ENCODE data around the gene AKAP9.
"Not testable (repeated sequence)": the region's sequence is repeated elsewhere in the genome, so short reads cannot be mapped to it uniquely, and the experiment has no call there.

AKAP9 gene

GRCh38 chr7:92013611-92014010 is 72.9 kb downstream of the AKAP9 start:
- DNase-seq (ENCODE audit: low spot score), result no peak

GRCh38 chr7:92020636-92021035 is 80.0 kb downstream of the AKAP9 start:
- DNase-seq (ENCODE audit: low spot score), result no peak

DNA sequence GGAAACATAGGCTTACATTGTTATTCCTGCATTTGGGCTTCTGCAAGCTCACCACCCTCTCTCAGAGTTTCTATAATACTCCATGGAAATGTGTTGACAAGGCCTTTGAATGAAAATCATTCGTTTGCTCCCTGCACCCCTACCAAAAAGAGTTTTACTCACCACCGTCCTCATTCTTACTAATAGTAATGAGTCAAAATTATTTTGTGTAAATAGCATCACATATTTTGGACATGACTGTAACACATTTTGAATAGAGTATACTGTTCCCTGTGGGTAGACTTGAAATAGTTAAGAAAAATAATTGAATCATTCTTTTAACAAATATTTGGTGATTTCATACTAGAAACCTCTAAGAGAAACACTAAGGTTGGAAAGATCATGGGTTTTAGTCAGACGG is 84.6 kb downstream of the AKAP9 start:
- no peak for DNase-seq (ENCODE audit: low spot score)

DNA sequence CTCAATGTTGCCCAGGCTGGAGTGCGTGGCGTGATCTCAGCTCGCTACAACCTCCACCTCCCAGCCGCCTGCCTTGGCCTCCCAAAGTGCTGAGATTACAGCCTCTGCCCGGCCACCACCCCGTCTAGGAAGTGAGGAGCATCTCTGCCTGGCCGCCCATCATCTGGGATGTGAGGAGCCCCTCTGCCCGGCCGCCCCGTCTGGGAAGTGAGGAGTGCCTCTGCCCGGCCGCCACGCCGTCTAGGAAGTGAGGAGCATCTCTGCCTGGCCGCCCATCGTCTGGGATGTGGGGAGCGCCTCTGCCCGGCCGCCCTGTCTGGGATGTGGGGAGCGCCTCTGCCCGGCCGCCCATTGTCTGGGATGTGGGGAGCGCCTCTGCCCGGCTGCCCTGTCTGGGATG is 86.0 kb downstream of the AKAP9 start:
- DNase-seq (ENCODE audit: low spot score), result not testable (repeated sequence)

DNA sequence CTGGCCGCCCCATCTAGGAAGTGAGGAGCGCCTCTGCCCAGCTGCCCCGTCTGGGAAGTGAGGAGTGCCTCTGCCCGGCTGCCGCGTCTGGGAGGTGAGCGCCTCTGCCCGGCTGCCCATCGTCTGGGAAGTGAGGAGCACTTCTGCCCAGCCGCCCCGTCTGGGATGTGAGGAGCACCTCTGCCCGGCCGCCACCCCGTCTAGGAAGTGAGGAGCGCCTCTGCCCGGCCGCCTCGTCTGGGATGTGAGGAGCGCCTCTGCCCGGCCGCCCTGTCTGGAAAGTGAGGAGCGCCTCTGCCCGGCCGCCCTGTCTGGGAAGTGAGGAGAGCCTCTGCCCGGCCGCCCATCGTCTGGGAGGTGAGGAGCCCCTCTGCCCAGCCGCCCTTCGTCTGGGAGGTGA is 86.5 kb downstream of the AKAP9 start:
- DNase-seq (ENCODE audit: low spot score), result not testable (repeated sequence)

- no peak for DNase-seq (ENCODE audit: low spot score)
Observed at GRCh38 chr7:92028226-92028625, 87.6 kb downstream of the AKAP9 start.

DNA sequence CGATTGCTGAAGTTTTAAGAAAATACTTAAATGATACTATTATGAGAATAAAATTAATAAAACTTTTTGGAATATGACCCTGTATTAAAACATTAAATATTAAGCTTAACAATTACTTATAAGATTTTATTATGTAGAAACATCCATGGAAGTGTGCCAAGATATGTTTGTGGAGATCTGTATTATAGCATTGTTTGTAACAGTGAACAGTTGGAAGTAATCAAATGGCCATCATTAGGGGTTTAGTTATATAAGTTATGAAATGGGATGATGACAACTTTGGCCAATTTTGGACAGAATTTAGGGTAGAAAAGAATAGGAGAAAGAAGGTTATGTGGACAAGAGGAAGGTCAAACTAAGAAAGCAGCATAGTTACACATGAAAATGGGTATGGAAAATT is 88.0 kb downstream of the AKAP9 start:
- DNase-seq (ENCODE audit: low spot score), result no peak

GRCh38 chr7:92034116-92034515 is 93.5 kb downstream of the AKAP9 start:
- no peak for DNase-seq (ENCODE audit: low spot score)

DNA sequence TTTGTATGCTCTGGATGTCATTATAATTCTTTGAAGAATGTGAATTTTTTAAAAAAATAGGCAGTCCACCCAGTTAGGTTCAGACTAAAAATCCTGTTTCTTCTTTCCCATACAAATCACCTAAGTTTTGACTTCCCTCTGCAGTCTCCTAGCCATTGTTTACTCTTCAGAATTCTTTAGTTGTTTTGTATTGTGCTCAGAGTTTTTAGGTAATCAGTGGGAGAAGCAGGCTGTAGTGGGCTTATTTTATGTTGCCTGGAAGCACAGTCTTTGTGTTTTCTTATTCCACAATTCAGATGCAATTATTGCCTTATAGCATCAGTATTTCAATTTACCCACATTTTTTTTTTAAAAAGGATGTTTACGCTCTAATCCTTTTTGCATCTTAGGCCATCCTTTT is 94.9 kb downstream of the AKAP9 start:
- no peak for DNase-seq (ENCODE audit: low spot score)

GRCh38 chr7:92039900-92040299 is 99.2 kb downstream of the AKAP9 start:
- no peak for DNase-seq (ENCODE audit: low spot score)

DNA sequence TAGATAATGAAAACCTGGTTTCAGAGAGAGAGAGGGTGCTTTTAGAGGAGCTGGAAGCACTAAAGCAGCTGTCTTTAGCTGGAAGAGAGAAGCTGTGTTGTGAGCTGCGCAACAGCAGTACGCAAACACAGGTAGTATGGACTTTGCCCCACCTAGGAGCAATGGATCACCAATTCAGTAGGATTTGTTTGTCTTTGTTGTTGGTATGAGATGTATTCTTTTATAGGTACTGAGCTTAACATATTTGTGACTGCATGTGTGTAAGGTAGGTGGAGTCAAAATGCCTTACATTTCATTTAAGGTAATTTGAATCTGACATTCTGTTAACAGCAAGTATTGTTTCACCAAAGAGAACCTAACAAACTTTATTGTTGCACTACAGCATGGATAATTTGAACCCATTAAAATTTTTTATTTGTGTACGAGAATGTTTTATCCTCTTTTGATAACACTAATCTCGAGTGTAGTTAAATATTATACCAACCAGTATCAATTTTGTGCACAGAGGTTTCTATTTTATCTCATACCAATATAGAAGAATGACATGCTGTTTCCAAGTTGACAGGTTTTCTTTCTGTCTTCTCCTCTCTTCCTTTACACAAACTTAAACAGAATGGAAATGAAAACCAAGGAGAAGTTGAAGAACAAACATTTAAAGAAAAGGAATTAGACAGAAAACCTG is 101.5 kb downstream of the AKAP9 start:
- no peak for DNase-seq (ENCODE audit: low spot score)

DNA sequence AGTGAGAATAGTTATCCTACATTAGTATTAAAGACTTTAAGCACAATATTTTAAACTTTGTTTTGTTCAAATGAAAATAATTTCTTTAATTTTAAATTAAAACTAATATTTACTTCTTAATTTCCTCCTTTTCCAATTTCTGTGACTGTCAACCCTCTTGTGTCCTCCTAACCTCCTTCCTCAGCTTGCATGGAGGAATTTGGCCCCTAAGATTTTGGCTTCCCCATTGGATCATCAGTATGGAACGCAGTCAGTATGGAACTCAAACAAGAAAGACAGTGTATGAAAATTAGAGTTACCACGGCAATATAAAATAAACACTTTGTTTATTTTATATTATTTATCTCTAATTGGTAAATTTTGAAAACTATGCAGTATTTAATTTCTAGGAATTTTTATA is 102.4 kb downstream of the AKAP9 start:
- DNase-seq (ENCODE audit: low spot score), result no peak

DNA sequence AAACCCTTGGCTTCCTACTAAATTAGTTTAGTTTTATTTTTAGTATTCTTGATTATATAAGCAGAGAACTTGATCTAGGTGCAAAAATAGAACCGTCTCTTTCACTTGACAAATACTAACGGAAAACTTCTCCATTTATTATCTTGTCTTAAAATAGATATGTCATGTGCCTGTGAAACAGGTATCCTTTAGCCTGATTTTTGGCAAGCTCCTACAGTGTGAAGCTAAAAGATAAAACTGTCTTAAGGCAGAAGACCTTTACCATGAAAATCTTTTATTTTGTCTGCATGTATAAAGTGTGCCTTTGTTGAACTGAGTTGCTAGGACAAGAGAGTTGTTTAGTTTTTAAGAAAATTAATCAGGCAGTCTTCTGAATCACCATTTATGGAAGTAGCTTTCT is 103.0 kb downstream of the AKAP9 start:
- DNase-seq (ENCODE audit: low spot score), result no peak

GRCh38 chr7:92044148-92044547 is 103.5 kb downstream of the AKAP9 start:
- DNase-seq (ENCODE audit: low spot score), result no peak

- no peak for DNase-seq (ENCODE audit: low spot score)
Observed at GRCh38 chr7:92044940-92045339, 104.3 kb downstream of the AKAP9 start.

- DNase-seq (ENCODE audit: low spot score), result no peak
Observed at GRCh38 chr7:92051655-92052054, 111.0 kb downstream of the AKAP9 start.

GRCh38 chr7:92052159-92052558 is 111.5 kb downstream of the AKAP9 start:
- DNase-seq (ENCODE audit: low spot score), result no peak

DNA sequence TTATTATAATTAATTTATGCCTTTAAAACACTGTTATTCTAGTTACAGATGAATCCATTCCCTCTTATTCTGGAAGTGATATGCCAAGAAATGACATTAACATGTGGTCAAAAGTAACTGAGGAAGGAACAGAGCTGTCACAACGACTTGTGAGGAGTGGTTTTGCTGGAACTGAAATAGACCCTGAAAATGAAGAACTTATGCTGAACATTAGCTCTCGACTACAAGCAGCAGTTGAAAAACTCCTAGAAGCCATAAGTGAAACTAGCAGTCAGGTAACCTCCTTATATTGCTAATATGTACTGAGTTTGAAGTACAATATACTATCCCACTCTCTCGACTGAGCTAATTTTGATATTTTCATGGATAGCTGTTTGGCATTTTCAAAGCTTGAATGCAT is 112.0 kb downstream of the AKAP9 start:
- DNase-seq (ENCODE audit: low spot score), result no peak

DNA sequence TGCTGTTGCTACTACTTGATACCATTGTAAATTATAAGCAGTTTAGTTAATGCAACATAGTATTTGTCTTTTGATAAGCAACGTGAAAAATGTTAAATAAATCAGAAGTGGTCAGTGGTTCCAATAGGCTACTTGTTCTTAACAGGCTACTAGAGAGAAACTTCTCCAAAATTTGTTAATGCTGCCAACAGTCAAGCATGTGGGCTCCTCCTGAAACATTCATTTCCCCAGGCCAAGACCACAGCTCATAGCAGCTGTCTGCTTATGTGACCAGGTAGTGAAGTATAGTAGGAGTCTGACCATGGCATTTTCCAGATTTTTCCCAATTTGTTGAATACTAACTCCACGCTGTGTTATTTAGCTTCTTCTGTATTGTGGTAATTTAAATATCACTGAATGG is 112.7 kb downstream of the AKAP9 start:
- DNase-seq (ENCODE audit: low spot score), result no peak

GRCh38 chr7:92056286-92056685 is 115.6 kb downstream of the AKAP9 start:
- no peak for DNase-seq (ENCODE audit: low spot score)

DNA sequence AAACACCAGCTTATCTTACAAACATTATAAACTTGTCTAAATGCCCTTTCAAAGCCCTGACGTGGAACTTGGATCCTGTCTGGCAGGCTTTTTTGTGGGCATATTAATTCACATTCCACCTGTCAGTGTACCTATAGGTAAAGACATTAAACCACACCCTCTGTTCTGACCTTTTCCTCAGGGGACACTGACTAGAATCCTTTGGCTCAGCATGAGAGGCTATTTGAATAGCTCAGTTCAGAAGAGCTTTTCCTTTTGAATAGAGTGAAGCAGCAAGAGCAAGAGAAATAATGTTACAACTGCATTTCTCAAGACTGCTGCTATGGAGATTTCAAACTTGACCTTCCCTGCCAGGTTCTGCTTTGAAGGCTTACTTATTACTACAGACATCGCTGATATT is 116.7 kb downstream of the AKAP9 start:
- no peak for DNase-seq (ENCODE audit: low spot score)

- DNase-seq (ENCODE audit: low spot score), result no peak
Observed at GRCh38 chr7:92058040-92058439, 117.4 kb downstream of the AKAP9 start.

DNA sequence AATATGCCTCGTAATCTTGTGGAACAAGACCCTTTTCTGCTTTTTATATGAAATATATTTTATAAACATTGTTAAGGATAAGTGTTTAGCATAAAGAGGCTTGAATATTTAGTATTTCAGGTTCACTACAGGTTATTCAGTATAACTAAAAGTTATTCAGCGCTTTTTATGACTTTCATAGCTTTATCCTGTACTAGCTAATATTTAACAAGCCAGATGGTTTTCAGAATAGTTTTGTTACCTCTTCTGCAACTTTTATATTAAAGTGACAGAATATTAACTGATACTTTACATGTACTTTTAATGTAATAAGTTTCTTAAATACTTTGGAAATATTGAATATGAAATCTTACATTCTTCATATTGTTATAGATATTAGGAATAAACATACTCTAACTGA is 118.2 kb downstream of the AKAP9 start:
- no peak for DNase-seq (ENCODE audit: low spot score)

DNA sequence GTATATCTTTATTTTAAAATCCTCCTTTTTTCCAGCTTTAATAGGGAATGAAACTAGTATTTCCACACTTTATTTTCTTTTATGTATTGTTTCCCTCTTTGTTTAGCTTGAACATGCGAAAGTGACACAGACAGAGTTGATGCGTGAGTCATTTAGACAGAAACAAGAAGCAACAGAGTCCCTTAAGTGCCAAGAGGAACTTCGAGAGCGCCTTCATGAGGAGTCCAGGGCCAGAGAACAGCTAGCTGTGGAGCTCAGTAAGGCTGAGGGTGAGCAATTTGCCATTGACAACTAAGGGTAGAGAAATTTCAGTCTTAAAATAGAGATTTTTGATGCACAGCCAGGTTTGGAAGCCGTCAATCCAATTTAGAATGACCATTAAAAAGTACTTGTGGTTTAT is 120.5 kb downstream of the AKAP9 start:
- no peak for DNase-seq (ENCODE audit: low spot score)
